Adrenal gland (tissue), 12 donors: ENCODE data around the gene BUB3. TPM values are rescaled to one million over a fixed set of nuclear protein-coding genes. Genes with fewer than 3 reads are reported as not detected.

ENCODE experiments used
- DNase-seq, 7 donors: peaks; one replicate each; pipeline ENCODE4 v3.0.0-alpha.2; 2019 to 2020
- H3K27ac ChIP-seq, 5 donors: fragments of 200-600 bp; sonication (generic) in 4 of 5; 1 replicate in 3 of 5; 2 replicates in 2 of 5; pipeline versions ENCODE4 v1.5.1 to v1.8.0; 2016 to 2020; ENCODE audit warnings: mild to moderate bottlenecking in 1 of 5
- H3K27me3 ChIP-seq: fragments of 200-600 bp; 2 replicates; pipeline ENCODE4 v1.8.0; 2021
- H3K36me3 ChIP-seq, 2 donors: fragments of 200-600 bp; replicated peaks in 1 of 2; 1 replicate in 1 of 2; 2 replicates in 1 of 2; pipeline versions ENCODE4 v1.5.1 to v1.8.0; 2018 to 2022
- H3K4me1 ChIP-seq, 2 donors: fragments of 200-600 bp; replicated peaks in 1 of 2; 1 replicate in 1 of 2; 2 replicates in 1 of 2; pipeline versions ENCODE4 v1.5.1 to v1.8.0; 2018 to 2021
- H3K4me3 ChIP-seq, 4 donors: fragments of 200-600 bp; sonication (generic) in 3 of 4; one replicate each; pipeline ENCODE4 v1.5.1; 2016 to 2018
- H3K9me3 ChIP-seq, 3 donors: fragments of 200-600 bp; sonication (generic) in 1 of 3; replicated peaks in 1 of 3; 1 replicate in 2 of 3; 2 replicates in 1 of 3; pipeline versions ENCODE4 v1.5.1 to v1.8.0; 2016 to 2021
- CTCF ChIP-seq, 6 experiments: fragments of 450-650 bp in 4 of 6; fragments of 200-600 bp in 2 of 6; sonication (generic) in 1 of 6; IDR thresholded peaks; 1 replicate in 5 of 6; 2 replicates in 1 of 6; pipeline versions ENCODE4 v1.5.1 to v1.8.0; 2016 to 2021; ENCODE audit warnings: antibody characterized with exemption in 6 of 6, mild to moderate bottlenecking in 2 of 6, moderate library complexity in 1 of 6
- POLR2A ChIP-seq, 2 donors: fragments of 450-650 bp; IDR thresholded peaks; one replicate each; pipeline ENCODE4 v1.6.1; 2017; ENCODE audit warnings: antibody characterized with exemption in 2 of 2, mild to moderate bottlenecking in 2 of 2, moderate library complexity in 1 of 2
- WGBS, 4 donors: extraction: QIAGEN DNeasy Blood & Tissue Kit in 2 of 4; methylation state at CpG; one replicate each; pipeline versions ENCODE4 v1.1.5 to v1.1.7; 2013 to 2017; 5-methylcytosine and 5-hydroxymethylcytosine counted together
- intact Hi-C, 2 donors: fragments of 100-400 bp; cut with DNase I; formaldehyde crosslinking; loops; one replicate each; pipeline versions ENCODE4 v1.14.1 to v1.15.0; 2022 to 2023
- polyA plus RNA-seq, 3 donors: library from polyadenylated mRNA; stranded (reverse); fragments of 200-250 nt in 2 of 3; fragments of 350-450 nt in 1 of 3; fragmentation: Illumina TruSeq in 1 of 3; extraction: RNeasy Lipid Tissue Mini Kit (QIAGEN cat#74804) in 1 of 3; gene quantifications; one replicate each; pipeline ENCODE4 v1.2.3, GENCODE V29; 2013 to 2014
- total RNA-seq, 9 donors: library from RNA; depleted of rRNA in 4 of 9; stranded (reverse); fragments of >200 nt in 4 of 9; fragments of 120-200 nt in 1 of 9; fragmentation: NEBNext Ultra II Directional in 1 of 9; extraction: Animal tissue kit (Norgen Biotek cat#: 25700) in 1 of 9; gene quantifications; one replicate each; pipeline versions ENCODE4 v1.1.0 to v1.2.4, GENCODE V29; 2013 to 2023
- donor health status: healthy with polysubstance abuse.
- donor health status: Bipolar disorder and iron deficiency.
- donor health status: DM: yes; HTN: yes; CAD: no.
- donor health status: DM: no; HTN: no; CAD: no.
- donor health status: DM: no; HTN: no; CAD: no.
- donor health status: DM: yes; HTN: yes; CAD: no.

BUB3 gene
- total and polyA plus RNA-seq, 12 donors: 23.8 to 167 (median 106) TPM

- no peak for TF ChIP-seq POLR2A (IDR thresholded peaks at IDR 0.05)
- TF ChIP-seq CTCF (IDR thresholded peaks at IDR 0.05): no peak
- Histone ChIP-seq H3K27me3 (no peaks in the 10 kb centered on the region), H3K4me1 (peaks cover 5 to 8% of the 10 kb centered on the region in 2 donors), H3K36me3 (no peaks in the 10 kb centered on the region), H3K4me3 (no peak overlapping the region), H3K9me3 (peaks cover 0 to 6% (median 5%) of the 10 kb centered on the region in 3 donors), H3K27ac (no peak overlapping the region)
- DNase-seq: no peak
- intact Hi-C loops: no loop called here
- 93 to 96% (median 94%) methylated on average over 7 of the region's 7 CpGs for WGBS, 4 donors
Measured at GRCh38 chr10:123180101-123181090, 26.2 kb downstream of the BUB3 start.

- H3K36me3 ChIP-seq: no peaks in the 10 kb centered on the region
- no peak for DNase-seq
- TF ChIP-seq CTCF (IDR thresholded peaks at IDR 0.05): no peak
- H3K4me1 ChIP-seq: no peaks in the 10 kb centered on the region
- H3K27me3 ChIP-seq: no peaks in the 10 kb centered on the region
- intact Hi-C loops: no loop called here
- WGBS, 4 donors: 95 to 100% (median 98%) methylated on average over 2 of the region's 2 CpGs
- peaks cover 0 to 6% (median 5%) of the 10 kb centered on the region in 3 donors for H3K9me3 ChIP-seq
- no peak overlapping the region for H3K4me3 ChIP-seq
- H3K27ac ChIP-seq: no peak overlapping the region
Measured at GRCh38 chr10:123183724-123184123, 29.5 kb downstream of the BUB3 start.

- TF ChIP-seq CTCF (IDR thresholded peaks at IDR 0.05): no peak
- TF ChIP-seq POLR2A (IDR thresholded peaks at IDR 0.05): no peak
- H3K36me3 ChIP-seq: no peaks in the 10 kb centered on the region
- intact Hi-C loops: no loop called here
- no peaks in the 10 kb centered on the region for H3K27me3 ChIP-seq
- 97 to 98% (median 97%) methylated on average over 5 of the region's 5 CpGs for WGBS, 4 donors
- DNase-seq: no peak
- H3K9me3 ChIP-seq: peaks cover 0 to 6% (median 5%) of the 10 kb centered on the region in 3 donors
- H3K27ac ChIP-seq: no peak overlapping the region
- H3K4me1 ChIP-seq: no peaks in the 10 kb centered on the region
- H3K4me3 ChIP-seq: no peak overlapping the region
Measured at GRCh38 chr10:123187781-123188180, 33.6 kb downstream of the BUB3 start.

- no peak overlapping the region for H3K4me3 ChIP-seq
- TF ChIP-seq POLR2A (IDR thresholded peaks at IDR 0.05): no peak
- no peak for TF ChIP-seq CTCF (IDR thresholded peaks at IDR 0.05)
- H3K36me3 ChIP-seq: no peaks in the 10 kb centered on the region
- intact Hi-C loops: no loop called here
- DNase-seq: no peak
- no peaks in the 10 kb centered on the region for H3K27me3 ChIP-seq
- H3K4me1 ChIP-seq: no peaks in the 10 kb centered on the region
- 80 to 97% (median 94%) methylated on average over 6 to 8 of the region's 8 CpGs for WGBS, 4 donors
- no peak overlapping the region for H3K27ac ChIP-seq
- no peaks in the 10 kb centered on the region for H3K9me3 ChIP-seq
Measured at GRCh38 chr10:123191886-123192285, 37.7 kb downstream of the BUB3 start.
